Fibroblast of villous mesenchyme (primary cell): ENCODE results near the gene ASTN2. TPM values are rescaled to one million over a fixed set of nuclear protein-coding genes. Genes with fewer than 3 reads are reported as not detected.

ENCODE experiments used
- DNase-seq: peaks from one replicate; pipeline ENCODE4 v3.0.0-alpha.2; 2010; ENCODE audit warnings: low read depth
- H3K4me3 ChIP-seq: 2 replicates; pipeline ENCODE4 v1.5.1; 2011; ENCODE audit warnings: low read depth, mild to moderate bottlenecking, low read length
- CTCF ChIP-seq: IDR thresholded peaks from 2 replicates; pipeline ENCODE4 v1.5.1; 2012; ENCODE audit warnings: low read depth, mild to moderate bottlenecking, low read length; ENCODE audit not compliant: insufficient read depth
- total RNA-seq: library from RNA; depleted of rRNA; stranded (reverse); fragments of >200 nt; gene quantifications from 2 replicates; pipeline ENCODE4 v1.2.3, GENCODE V29; 2012

The ASTN2 gene
- total RNA-seq, 1 donor = 5.6 TPM

- no peak for DNase-seq
- TF ChIP-seq CTCF = no peak
- H3K4me3 ChIP-seq = no peak overlapping the region
Observed at GRCh38 chr9:117266855-117267497, 147.9 kb downstream of the ASTN2 start.

- DNase-seq = no peak
- TF ChIP-seq CTCF = no peak
- no peak overlapping the region for H3K4me3 ChIP-seq
Observed at GRCh38 chr9:117265253-117265652, 149.6 kb downstream of the ASTN2 start.

DNA sequence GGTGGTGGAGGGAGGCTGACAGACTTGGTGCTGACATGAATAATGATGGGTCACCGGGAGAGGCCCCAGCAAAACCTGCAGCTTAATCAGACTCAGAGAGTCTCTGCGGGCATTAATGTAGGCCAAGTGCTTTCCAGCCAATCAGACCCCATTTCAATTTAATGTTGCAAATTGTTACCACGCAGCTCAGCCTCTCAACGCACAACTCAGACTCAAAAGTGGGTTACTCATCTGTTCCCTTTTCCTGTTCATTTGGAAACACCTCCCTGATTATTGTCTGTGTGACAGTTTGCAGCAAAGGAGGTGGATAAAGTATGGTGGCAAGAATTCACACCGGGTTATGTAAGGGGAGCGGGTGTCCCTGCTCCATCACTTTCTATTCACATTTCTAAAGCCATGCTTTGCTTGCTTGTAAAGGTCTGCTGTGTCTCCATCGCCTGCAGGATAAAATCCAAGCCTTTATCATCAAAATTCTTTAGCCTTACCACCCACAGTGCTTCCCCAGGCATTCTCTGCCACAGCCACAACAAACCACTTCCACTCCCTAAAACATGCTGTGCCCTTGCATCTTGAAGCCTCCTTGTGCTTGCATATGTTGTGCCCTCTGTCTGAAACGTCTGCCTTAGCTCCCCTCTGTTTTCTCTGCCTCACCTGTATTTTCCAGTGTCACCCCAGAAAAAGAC, 156.5 kb downstream of the ASTN2 start:
- DNase-seq = no peak
- H3K4me3 ChIP-seq = no peak overlapping the region
- no peak for TF ChIP-seq CTCF

DNA sequence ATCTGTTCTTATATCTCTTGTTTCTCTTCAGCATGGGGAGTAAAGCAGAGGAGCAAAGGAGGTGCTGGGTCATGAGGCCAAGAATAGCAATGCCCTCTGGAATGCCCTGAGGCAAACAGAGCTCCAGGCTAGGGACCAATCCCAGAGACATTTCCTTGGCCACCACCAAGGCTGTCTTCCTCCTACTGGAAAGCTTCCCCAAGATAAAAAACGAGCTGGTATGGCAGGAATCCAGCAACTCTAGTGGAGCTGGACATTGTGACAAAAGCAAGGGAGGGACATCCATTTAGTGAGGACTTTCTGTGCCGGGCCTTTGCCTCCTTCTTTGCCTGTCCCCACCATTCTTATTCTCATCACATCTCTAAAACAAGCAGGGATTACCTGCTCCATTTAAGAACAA, 161.6 kb downstream of the ASTN2 start:
- no peak for TF ChIP-seq CTCF
- no peak overlapping the region for H3K4me3 ChIP-seq
- no peak for DNase-seq

DNA sequence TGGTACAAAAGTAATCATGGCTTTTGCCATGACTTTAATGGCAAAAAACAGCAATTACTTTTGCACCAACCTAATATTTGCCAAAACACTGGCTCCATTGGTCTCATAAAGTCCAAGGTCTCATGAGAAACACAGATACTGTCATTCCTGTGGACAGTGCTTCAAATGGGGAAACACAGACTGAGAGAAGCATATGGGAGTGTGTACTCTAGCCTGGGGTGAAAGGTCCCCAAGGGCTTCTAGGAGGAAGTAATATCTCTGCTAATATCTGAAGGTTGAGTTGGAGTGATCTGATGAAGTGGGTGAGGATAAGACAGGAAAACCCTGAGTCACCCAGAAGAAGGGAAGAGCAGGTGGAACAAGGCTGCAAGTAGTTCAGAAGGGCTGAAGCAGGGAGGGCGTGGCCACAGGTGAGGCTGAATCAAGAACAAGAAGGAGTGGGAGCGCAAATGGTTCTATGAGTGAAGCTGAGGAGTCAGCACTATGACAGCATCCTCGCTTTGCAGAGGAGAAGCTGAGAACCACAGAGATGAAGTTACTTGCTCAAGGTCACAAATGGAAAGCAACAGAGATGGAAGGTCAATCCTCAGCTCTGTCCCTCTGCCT, 164.1 kb downstream of the ASTN2 start:
- no peak for TF ChIP-seq CTCF
- DNase-seq = no peak
- H3K4me3 ChIP-seq = no peak overlapping the region

GRCh38 chr9:117249799-117250198, 165.1 kb downstream of the ASTN2 start:
- DNase-seq = no peak

More at GRCh38 chr9:117249799-117250198, 165.1 kb downstream of the ASTN2 start:
- no peak overlapping the region for H3K4me3 ChIP-seq
- TF ChIP-seq CTCF = no peak
